ENCODE results near the gene UTRN.

UTRN gene

GRCh38 chr6:144279484-144280150 lies 5.5 kb upstream of the UTRN start:
- DNase-seq (ENCODE audit: extremely low spot score, insufficient read length, low read depth) = no peak
- FAIRE-seq = no peak

- no peak for DNase-seq (ENCODE audit: extremely low spot score, insufficient read length, low read depth)
- FAIRE-seq = peak; percentile 12
These were observed 1.3 kb upstream of the UTRN start for GRCh38 chr6:144283646-144284477.

DNA sequence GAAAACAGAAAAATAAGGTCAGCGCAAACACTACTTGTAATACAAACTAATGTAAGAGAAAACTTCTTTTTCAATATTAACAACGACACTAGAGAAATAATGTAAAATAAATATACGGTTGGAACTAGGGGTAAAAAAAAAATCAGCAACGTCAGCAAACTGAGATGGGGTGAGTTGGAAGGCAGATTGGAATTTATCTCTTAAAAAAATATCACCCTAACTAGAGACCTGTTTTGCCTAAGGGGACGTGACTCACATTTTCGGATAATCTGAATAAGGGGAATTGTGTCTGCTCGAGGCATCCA lies 705 bp upstream of the UTRN start:
- DNase-seq (ENCODE audit: extremely low spot score, insufficient read length, low read depth) (no peak), FAIRE-seq (no peak)

DNA sequence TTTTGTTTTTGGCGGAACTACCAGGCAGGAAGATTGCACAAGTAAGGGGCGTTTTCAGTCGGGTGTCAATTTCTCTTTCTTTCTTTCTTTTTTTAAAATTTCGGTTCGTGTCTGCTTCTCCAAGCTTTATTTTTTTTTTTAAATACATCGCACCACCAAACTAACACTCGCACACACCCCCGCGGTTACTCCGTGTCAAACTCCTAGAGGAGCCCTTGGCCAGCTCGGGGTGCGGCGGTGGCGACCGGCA lies 338 bp downstream of the UTRN start:
- FAIRE-seq (no peak), DNase-seq (ENCODE audit: extremely low spot score, insufficient read length, low read depth) (no peak)

DNA sequence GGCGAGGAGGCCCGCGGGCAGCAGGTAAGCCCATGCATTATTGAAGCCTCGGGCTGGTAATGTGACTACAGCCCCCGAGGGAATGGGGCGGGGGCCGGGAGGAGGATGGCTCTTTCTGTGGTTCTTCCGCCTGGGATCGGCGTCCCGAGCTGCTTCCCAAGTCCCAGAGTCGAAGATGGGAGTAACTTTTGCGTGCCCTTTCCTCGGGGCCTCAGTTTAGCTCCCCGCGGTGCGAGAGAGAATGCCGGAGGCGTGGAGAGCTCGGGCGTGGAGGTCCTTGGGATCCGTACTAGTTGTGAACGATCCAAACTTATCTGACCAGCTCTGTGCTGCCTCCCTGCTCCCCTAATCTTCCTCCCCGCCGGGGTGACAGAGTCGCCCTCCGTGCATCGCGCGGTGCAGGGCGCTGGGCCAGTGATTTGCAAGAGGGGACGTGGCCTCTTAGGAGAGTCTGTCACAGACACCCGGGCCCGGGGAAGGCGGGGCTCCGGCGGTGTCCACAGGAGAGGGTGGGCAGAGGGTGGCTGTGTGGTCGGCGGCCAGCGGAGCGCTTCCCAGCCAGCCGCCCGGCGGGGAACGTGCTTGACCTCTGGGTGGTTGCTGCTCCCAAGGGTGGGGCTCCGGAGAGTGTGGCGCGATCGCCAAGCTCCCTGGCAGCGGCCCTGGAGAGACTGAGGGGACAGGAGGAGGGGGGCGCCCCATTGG lies 815 bp downstream of the UTRN start:
- FAIRE-seq (no peak), DNase-seq (ENCODE audit: extremely low spot score, insufficient read length, low read depth) (no peak)

DNA sequence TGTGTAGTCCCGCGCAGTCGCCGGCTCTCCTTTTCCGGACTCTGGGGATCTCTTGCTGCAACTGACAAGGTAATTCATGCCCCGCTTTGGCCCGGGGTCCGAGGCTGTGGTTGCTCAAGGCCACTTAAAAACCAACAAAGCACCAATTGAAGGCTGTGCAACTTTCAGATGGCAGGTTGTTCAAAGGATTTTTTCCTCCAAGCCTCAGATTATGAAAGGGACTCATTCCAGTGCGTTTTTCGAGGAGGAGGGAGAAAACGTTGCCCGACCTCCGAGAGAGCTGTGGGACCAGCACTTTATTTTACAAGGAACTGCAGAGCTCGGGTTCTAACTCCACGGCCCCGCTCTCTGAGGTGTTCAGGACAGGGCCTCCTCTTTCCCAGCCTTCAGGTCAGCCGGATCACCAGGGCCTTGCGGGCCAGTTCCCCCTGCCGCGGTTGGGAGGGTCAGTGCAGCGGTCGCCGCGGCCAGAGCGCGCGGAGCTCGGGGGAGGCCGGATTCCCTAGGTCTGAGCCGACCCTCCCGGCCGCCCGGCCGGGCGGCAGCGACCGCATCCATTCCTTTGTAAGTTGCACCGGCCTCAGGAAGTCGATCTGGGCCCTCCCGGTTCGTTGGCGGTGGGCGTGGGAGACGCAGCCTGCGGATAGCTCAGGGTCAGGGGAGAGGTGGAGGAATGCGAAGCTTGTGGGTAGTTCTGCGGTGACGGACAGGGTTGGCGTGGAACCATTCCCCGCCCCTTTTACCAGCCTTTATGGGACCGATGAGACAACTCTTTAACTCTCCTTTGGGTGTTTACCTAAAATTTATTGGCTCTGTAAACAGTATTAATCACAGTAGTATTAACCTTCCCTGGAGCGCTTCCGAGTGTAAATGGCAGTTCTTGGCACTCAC lies 1.6 kb downstream of the UTRN start:
- DNase-seq (ENCODE audit: extremely low spot score, insufficient read length, low read depth) (no peak), FAIRE-seq (no peak)

GRCh38 chr6:144289006-144289405 lies 3.9 kb downstream of the UTRN start:
- DNase-seq (ENCODE audit: extremely low spot score, insufficient read length, low read depth) = no peak
- no peak for FAIRE-seq

- DNase-seq (ENCODE audit: extremely low spot score, insufficient read length, low read depth) (no peak), FAIRE-seq (no peak)
These were observed 7.2 kb downstream of the UTRN start for GRCh38 chr6:144292372-144292771.

- no peak for DNase-seq (ENCODE audit: extremely low spot score, insufficient read length, low read depth)
- no peak for FAIRE-seq
These were observed 8.9 kb downstream of the UTRN start for GRCh38 chr6:144294016-144294415.

DNA sequence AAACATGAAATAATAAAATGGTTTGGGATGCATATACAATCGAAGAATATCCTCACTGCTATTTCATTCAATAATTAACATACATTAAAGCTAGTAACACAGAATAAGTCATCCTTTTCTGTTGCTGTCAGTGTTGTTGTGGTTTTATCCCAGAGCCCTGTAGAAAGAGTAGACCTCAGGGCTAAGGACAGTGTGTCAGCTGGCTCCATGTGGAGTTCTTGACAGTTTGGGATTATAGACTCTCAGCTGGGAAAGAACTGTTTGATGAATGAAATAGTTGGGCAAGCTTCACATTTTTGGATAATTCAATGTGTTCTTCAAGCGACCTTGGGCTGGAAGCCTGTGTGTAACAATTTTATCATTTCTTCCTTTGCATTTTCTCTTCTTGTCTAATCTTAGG lies 10.1 kb downstream of the UTRN start:
- DNase-seq (ENCODE audit: extremely low spot score, insufficient read length, low read depth) (no peak), FAIRE-seq (no peak)

GRCh38 chr6:144295981-144296767 lies 11.0 kb downstream of the UTRN start:
- no peak for DNase-seq (ENCODE audit: extremely low spot score, insufficient read length, low read depth)
- FAIRE-seq = no peak

DNA sequence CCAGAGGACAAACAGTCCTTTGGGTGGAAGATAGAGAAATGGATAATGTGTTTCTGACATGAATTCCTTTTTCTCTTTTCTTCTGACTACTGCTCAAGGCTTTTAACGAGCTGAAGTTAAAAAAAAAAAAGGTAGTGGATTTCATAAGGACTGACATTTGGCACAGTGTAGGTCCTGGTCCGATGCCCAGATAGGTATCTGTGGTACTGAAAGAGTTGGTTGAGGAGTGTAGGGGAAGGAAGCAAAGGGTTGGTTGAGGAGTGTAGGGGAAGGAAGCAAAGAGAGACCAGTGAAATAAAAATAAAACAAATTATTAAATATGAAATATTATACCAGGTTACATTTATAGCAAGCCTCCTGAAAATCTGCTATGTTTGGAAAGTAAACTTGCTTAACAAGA lies 11.8 kb downstream of the UTRN start:
- no peak for FAIRE-seq

DNA sequence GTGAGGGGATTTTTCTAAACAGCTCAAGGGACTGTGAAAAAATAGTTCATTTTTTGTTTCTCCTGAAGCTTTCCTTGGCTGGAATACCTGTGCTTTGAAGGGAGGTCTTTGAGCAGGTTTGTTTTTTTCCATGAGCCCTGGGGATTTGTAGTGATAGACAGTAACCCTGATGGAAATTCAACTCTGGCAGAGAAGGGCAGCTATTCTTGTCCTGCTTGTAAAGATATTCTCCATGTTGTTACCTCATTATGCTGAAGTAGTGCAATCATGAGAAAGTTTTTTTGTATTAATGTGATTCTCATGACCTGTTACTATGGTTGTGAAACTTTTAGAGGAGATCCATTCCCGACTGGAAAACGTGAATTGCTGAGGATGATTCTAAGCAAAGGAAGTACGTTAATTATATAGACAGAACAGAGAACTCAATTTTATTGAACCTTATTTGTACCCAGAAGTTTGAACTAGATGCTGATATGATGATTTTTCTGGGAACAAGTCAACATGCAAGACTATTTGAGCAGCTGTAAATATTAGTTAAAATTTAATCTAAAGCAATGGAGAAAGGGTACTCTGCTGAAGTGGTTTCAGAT lies 12.5 kb downstream of the UTRN start:
- no peak for FAIRE-seq
- DNase-seq (ENCODE audit: extremely low spot score, insufficient read length, low read depth) = no peak

More for the DNA sequence above, 11.8 kb downstream of the UTRN start:
- DNase-seq (ENCODE audit: extremely low spot score, insufficient read length, low read depth) = no peak

DNA sequence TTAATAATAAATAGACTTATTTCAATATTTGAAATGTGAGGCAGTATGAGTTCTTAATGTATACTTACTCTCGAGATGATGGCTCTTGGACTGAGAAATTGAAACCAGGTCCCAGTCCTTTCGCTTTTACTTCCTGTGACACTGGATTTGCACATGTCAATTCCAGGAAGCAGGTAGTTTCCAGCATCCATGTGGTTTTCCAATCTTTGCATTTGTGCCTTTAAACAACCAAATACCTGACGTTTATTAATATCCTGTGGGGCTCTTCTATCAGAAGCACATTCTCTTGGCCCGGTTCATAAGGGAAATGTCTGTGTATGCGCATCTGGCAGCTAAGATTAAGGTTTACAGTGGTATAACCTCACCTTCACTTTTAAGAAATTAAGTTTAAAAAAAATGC lies 13.1 kb downstream of the UTRN start:
- DNase-seq (ENCODE audit: extremely low spot score, insufficient read length, low read depth) = no peak
- FAIRE-seq = no peak

- FAIRE-seq (no peak), DNase-seq (ENCODE audit: extremely low spot score, insufficient read length, low read depth) (no peak)
These were observed 13.8 kb downstream of the UTRN start for GRCh38 chr6:144298916-144299315.

DNA sequence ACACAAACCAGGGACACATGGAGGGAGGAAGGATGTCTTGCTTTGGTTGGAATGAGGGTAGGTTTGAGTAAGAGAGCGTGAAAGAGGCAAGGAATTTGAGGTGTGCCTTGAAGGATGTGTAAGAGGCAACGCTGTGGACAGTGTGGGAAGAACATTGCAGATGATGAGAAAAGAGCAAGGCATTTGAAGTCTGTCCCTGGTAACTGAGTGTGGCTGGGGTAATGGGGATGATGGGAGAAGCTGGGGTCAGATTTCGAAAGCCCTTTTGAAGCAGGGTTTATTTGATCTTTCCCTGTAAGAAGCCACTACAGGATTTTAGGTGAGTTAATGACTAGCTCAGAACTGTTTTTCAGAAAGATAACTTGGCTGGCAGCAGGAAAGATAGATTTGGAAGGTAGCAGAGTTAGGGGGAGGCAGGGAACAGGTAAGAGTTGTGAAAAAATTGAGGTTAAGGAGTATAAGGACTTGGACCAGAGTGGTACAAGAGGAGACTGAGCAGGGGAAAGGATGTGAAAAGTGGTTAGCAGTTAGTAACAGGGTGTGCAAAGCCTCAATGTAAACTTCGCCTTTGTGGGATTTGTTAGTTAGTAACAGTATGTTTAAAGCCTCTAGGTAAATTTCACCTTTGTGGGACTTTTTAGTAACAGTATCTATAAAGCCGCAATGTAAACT lies 17.7 kb downstream of the UTRN start:
- no peak for FAIRE-seq
- no peak for DNase-seq (ENCODE audit: extremely low spot score, insufficient read length, low read depth)

GRCh38 chr6:144304223-144304848 lies 19.2 kb downstream of the UTRN start:
- DNase-seq (ENCODE audit: extremely low spot score, insufficient read length, low read depth) (no peak), FAIRE-seq (no peak)

DNA sequence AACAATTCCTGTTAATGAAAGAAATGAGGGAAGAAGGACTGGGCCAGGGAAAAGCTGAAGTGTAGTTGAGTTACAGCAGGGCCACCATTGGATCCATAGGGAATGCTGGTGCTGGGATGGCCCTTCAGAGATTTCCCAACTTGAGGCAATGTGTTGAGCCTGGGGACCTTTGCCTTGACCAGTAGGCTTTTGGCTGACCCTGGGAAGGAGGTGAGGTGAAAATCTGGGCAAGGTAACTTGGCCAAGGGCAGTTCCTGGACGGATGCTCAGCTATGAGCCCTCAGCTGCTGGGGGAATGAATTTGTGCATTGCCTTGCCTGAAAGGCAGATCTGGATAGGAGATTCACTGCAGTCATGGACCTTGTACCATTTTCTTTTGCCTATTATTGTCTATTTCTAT lies 20.4 kb downstream of the UTRN start:
- DNase-seq (ENCODE audit: extremely low spot score, insufficient read length, low read depth) = no peak
- FAIRE-seq = no peak

Data from GM18507 (cell line).